Keratinocyte (primary cell): ENCODE data around the gene MAST3.

Source experiments
- EZH2 ChIP-seq: IDR thresholded peaks from one replicate; pipeline ENCODE4 v1.6.1; 2012; ENCODE audit warnings: inconsistent platforms, mild to moderate bottlenecking, low read length, moderate library complexity
- TF ChIP-seq, protein P1 (sequence below), 3 experiments: IDR thresholded peaks in 1 of 3; conservative IDR thresholded peaks in 1 of 3; optimal IDR thresholded peaks in 1 of 3; 2 replicates in 2 of 3; 3 replicates in 1 of 3; pipeline versions ENCODE3 to v1.5.1; 2011; ENCODE audit warnings: low read length in 3 of 3, mild to moderate bottlenecking in 3 of 3, moderate library complexity in 2 of 3, control low read depth in 1 of 3, inconsistent platforms in 1 of 3; ENCODE audit not compliant: insufficient read depth in 2 of 3; ENCODE audit errors: extremely low read depth in 1 of 3

DNA sequence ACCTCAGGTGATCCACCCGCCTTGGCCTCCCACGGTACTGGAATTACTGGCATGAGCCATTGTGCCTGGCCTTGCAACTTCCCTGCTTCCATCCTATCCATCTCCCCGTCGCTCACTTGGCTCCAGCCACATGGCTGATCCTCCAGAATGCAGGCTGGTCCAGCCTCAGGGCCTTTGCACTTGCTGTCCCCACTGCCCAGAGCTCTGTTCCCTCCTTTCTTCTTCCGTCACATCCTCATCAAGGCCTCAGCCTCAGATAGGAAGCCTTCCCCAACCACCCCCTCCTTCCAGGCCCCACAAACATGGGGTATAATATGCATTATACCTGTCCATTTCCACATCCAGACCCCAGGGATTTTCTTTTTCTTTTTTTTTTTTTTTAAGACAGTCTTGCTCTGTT, 16.2 kb downstream of the MAST3 start:
- TF ChIP-seq, protein P1, sequence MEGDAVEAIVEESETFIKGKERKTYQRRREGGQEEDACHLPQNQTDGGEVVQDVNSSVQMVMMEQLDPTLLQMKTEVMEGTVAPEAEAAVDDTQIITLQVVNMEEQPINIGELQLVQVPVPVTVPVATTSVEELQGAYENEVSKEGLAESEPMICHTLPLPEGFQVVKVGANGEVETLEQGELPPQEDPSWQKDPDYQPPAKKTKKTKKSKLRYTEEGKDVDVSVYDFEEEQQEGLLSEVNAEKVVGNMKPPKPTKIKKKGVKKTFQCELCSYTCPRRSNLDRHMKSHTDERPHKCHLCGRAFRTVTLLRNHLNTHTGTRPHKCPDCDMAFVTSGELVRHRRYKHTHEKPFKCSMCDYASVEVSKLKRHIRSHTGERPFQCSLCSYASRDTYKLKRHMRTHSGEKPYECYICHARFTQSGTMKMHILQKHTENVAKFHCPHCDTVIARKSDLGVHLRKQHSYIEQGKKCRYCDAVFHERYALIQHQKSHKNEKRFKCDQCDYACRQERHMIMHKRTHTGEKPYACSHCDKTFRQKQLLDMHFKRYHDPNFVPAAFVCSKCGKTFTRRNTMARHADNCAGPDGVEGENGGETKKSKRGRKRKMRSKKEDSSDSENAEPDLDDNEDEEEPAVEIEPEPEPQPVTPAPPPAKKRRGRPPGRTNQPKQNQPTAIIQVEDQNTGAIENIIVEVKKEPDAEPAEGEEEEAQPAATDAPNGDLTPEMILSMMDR (optimal IDR thresholded peaks at IDR 0.05 in 1 of 3, IDR thresholded peaks at IDR 0.05 in 1 of 3, conservative IDR thresholded peaks at IDR 0.05 in 1 of 3; ENCODE audit: extremely low read depth in 1 of 3, insufficient read depth in 2 of 3, low read length in 3 of 3): no peak
- no peak for TF ChIP-seq EZH2
